Activated CD4-positive, alpha-beta T cell treated with anti-CD3 and anti-CD28 coated beads, Interleukin-10, Interleukin-2, amounts not matched to agents 100 ng/mL and 50 ng/mL, durations not matched to agents 16 hours and 8 hours (primary cell): ENCODE data around the gene ITGA8.
A peak's percentile ranks its signal among the peaks of the same experiment; 100 is the strongest.
"Not testable (repeated sequence)": the region's sequence is repeated elsewhere in the genome, so short reads cannot be mapped to it uniquely, and the experiment has no call there.

Source experiments
- DNase-seq: peaks from one replicate; pipeline ENCODE4 v3.0.0-alpha.2; 2020

The ITGA8 gene

DNA sequence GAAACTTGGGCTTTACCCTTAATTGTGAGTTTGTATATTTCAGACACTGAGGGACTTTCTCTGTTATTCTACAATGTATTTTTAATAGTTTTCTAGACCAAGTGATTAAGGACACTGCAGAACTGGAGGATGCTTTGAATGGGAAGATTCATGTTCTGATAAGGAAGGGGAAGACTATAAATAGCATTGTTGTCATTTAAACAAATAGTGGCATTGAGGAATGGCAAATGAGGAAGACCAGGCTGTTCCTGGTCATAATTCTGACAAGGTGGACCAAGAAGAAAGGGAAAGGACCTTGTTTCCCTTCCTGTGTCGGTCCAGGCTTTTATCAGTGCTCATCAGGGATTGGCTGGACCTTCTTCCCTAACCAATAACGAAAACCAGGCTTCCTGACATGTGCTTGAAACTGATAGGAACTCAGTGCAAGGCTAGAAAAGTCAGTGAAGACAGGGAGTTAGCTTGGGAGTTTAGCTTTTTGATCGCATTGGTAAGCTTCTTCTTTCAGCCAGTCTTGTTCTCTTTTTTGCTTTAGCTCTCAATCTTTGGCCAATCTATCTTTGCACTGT lies 116.2 kb downstream of the ITGA8 start:
- DNase-seq = no peak

- DNase-seq = no peak
Observed at GRCh38 chr10:15601819-15602218, 117.9 kb downstream of the ITGA8 start.

- DNase-seq = no peak
Observed at GRCh38 chr10:15595260-15595659, 124.5 kb downstream of the ITGA8 start.

- DNase-seq = no peak
Observed at GRCh38 chr10:15591937-15592336, 127.8 kb downstream of the ITGA8 start.

DNA sequence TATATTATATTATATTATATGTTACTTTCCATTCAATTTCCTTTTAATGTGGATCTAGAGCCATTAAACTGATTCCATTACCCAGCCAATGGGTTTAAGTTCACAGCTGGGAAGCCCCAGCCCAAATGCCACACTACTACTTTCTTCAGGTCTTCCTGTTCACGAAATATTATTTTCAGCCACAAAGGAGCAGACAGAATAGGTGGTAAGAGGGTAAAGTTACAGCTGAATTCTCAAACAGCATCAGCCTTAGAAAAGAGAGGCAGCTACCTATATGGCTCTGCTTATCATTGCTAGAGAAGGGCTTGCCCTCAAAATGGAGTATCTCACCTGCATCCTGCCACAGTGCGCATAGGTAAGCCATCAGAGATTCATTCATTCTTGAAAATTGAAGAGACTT lies 128.3 kb downstream of the ITGA8 start:
- no peak for DNase-seq

DNA sequence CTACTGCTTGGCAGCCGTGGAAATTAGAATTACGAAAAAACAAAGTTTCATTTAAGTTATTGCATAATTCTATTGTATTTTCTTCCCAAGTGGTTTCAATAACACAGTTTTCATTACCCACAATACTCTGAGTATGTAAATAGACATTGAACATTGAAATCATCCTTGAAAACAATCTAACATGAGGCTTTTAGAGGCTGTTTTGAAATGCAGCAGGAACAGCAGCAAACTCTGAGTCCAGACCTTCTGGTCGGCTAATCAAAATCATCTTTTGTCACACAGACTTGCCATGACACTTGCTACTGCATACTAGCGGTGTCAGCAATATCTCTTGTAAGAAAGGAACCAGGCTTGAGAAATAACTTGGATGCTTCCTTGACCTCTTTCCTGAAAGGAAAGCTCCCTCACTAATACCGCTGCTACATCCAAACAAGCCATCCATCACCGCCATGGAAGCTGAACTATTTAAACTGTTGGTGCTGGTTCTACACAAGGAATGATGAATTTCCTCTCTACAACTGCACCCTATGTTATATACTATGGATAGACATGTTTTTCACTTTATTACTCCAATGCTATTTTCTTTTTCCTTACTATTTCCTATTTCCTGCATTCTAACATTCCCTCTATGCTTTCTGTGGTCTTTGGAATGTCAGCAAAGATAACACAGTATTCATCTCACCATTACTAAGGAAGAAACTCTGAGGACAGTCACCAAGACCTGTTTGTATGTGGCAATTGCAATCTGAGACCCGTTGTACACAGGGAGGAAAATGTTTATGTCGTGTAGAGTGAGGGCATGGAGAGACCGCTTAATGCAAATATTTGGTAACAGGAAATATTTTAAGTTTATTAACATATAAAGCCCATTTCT lies 130.8 kb downstream of the ITGA8 start:
- DNase-seq = no peak

DNA sequence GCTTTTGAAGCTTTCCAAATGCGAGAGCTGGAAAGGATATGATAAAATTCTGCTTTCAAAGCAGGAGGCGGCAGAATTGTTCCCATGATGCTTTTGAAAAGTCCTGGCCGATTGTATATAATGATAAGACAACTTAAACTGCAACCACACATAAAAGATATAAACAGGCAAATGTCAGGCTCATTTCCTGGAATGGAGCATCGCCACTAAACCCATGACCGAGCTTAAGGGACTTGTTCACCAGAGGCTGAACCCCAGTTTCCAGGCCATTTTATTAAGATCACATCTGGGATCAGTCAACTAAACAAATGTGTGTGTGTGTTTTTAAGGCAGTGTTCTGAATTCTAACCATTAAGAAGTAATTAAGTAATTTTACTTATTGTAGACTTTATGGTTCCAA lies 131.6 kb downstream of the ITGA8 start:
- no peak for DNase-seq

DNA sequence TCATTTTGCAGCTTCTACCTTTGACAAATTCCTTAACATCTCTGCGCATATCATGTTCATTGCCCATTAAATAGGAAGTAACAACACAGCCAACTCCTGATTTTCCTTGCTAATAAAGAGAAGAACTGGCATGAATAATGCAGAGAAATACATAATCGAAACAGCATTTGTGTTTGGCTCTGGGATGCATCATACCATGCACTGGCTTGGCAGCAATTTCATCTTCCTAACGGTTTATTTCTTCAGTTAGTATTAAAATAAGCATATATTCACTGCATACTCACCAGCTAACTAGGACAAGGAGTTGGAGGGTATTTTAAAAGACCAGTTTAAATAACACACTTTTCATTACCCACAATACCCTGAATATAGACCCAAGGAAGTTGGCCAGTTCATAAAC lies 132.5 kb downstream of the ITGA8 start:
- DNase-seq = no peak

GRCh38 chr10:15585303-15585715 lies 134.4 kb downstream of the ITGA8 start:
- peak; percentile 72 for DNase-seq

GRCh38 chr10:15582972-15583371 lies 136.8 kb downstream of the ITGA8 start:
- not testable (repeated sequence) for DNase-seq

GRCh38 chr10:15579605-15580004 lies 140.1 kb downstream of the ITGA8 start:
- DNase-seq = no peak

- DNase-seq = no peak
Observed at GRCh38 chr10:15572531-15573045, 147.1 kb downstream of the ITGA8 start.

GRCh38 chr10:15571575-15571974 lies 148.1 kb downstream of the ITGA8 start:
- no peak for DNase-seq

DNA sequence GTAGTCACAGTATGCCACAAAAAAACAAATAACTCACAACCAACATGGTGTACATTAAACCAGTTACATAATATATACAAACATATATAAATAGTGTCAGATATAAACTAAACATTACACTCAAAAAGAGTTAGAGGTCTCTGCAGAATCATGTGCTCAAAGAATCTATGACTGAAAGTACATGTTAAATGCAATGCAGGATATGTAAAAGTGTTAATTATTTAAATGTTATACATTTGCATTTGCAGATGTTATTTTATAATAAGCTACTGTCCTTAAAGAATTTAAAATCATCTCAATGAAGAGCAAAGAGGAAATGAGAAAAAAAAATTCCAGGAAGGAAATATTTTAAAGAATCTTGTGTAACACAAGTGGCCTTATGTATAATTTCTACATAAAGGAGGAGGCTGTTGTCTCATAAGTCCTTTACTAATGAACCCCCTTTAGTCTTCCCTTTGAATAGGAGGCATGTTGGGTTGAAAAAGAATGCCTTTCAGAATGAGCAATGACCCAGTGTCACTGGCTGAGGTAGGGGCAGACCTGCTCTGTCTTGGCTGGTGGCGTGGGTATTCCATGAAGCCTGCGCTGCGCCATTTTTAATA lies 148.9 kb downstream of the ITGA8 start:
- DNase-seq = no peak

GRCh38 chr10:15567952-15568351 lies 151.8 kb downstream of the ITGA8 start:
- DNase-seq = no peak

DNA sequence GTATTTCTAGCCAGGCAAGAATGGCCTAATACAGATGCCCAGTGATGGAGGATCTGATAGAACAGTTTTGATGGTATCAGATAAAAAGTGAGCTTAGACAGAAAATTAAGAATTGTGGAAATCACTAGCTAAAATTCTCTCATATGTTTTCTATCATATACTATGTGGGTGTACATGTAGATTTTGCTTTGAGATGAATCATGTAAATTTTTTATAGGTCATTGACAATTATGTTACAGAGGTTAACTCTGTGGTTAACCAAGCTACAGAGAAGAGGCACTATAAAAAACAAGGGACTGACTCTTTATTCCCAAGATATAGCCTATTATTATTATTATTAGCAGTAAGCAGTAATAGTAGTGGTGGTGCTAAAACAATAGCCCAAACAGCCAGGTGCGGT lies 156.5 kb downstream of the ITGA8 start:
- no peak for DNase-seq

DNA sequence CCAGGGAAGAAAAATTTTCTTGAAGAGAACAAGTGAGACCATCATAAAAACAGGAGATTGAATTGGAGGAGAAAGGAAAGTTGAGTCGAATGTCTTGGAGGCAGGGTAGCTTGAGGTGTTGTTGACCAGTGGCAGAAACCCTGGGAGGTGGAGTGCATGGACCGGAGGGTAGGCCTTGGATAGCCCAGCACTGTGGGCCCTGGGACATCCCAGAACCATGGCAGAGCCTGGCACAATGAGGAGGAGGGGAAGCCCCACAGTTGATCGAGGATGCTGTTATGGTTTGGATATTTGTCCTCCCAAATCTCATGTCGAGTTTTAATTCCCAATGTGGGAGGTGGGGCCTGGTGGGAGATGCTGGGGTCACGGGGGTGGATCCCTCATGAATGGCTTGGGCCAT lies 157.1 kb downstream of the ITGA8 start:
- DNase-seq = no peak

- DNase-seq = no peak
Observed at GRCh38 chr10:15562116-15562515, 157.6 kb downstream of the ITGA8 start.

DNA sequence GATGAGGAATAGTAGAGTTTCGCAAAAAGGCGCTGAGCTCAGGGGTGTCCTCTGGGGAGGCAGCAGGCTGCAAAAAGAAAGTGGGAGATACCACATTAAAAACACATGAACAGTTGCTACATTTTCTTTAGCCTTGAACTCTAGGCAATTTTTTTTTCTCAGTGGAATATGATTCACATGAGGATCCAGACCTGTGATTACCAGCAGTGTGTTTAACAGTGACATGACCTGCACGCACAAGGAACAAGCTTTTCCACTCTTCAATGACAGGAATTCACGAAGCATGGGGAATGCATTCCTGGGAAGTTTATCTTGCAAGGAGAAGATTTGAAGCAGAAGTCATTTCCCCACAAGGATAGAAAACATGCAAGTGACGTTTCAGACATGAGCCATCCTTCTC lies 161.6 kb downstream of the ITGA8 start:
- no peak for DNase-seq

DNA sequence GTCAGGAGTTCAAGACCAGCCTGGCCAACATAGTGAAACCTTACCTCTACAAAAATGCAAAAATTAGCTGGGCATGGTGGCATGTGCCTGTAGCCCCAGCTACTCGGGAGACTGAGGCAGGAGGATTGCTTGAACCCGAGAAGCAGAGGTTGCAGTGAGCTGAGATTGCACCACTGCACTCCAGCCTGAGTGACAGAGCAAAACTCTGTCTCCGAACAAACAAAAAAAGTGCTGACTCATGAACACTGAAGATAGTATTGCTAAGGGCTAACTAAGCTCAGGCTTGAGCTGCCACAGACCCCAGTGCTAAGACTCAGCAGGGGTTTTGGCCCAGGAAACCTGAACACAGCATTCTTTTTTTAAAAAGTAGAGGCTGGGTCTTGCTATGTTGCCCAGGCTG lies 162.6 kb downstream of the ITGA8 start:
- DNase-seq = not testable (repeated sequence)

- DNase-seq = no peak
Observed at GRCh38 chr10:15550950-15551349, 168.8 kb downstream of the ITGA8 start.

DNA sequence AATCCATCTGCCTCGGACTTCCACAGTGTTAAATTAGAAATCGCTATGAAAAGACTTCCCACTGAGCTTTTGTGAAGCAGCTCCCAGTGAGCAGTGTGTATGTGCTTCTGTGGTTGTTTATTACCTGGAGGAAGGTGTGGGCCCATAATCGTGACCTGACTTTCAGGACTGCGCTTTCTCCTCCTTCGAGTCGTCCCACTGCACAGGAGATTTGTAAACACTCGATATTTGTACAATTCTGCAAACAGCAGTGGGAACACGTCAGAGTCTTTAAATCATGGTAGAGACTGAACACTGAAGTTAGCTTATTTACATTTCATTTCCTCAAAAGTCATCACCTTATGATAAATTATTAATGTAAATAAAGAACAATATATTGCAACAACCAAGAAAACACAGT lies 171.4 kb downstream of the ITGA8 start:
- DNase-seq = no peak

DNA sequence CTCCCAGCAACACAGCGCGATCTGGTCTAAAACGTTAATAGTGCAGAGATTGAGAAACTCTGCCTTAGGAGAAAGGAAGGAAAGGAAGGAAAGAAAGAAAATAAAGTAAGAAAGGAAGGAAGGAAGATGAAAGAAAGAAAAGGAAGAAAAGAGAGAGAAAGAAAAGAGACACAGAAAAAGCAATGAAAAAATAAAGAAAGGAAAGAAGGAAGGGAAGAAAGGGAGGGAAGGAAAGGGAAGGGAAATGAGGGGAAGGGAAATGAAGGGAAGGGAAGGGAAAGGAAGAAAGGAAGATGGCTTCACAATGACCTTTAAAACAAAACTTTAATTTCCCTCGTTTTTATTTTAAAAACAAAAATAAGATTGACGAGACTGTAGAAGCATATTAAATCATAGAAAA lies 173.1 kb downstream of the ITGA8 start:
- DNase-seq = no peak

DNA sequence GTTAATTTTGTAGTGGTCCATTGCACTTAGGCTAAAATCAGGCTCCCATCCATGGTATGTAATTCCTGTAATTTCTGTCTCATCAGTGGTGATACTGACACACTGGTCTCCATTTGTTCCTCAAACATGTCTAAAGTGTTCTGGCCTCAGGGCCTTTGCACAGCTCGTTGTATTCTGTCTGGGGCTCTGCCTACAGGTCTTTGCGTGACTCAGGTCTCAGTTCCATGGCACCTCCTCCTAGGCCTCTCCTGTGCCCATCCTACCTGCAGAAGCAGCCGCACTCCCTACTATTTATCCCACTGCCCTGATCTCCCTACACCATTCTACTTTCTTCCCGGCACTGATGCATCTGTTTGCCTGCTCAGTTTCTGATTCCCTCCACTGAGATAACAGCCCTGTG lies 173.8 kb downstream of the ITGA8 start:
- DNase-seq = no peak
